B cell (primary cell): ENCODE data around the gene NT5DC2.

Experiments used
- EZH2 ChIP-seq: IDR thresholded peaks from 2 replicates; pipeline ENCODE4 v1.6.1; 2012; ENCODE audit warnings: borderline replicate concordance, low read depth, mild to moderate bottlenecking, moderate library complexity, low read length; ENCODE audit not compliant: insufficient read depth, poor library complexity, severe bottlenecking
- TF ChIP-seq, protein P1 (sequence below): fragments of 200-600 bp; IDR thresholded peaks from one replicate; pipeline ENCODE4 v1.8.0; 2022; ENCODE audit warnings: antibody characterized with exemption, mild to moderate bottlenecking

- TF ChIP-seq, protein P1, sequence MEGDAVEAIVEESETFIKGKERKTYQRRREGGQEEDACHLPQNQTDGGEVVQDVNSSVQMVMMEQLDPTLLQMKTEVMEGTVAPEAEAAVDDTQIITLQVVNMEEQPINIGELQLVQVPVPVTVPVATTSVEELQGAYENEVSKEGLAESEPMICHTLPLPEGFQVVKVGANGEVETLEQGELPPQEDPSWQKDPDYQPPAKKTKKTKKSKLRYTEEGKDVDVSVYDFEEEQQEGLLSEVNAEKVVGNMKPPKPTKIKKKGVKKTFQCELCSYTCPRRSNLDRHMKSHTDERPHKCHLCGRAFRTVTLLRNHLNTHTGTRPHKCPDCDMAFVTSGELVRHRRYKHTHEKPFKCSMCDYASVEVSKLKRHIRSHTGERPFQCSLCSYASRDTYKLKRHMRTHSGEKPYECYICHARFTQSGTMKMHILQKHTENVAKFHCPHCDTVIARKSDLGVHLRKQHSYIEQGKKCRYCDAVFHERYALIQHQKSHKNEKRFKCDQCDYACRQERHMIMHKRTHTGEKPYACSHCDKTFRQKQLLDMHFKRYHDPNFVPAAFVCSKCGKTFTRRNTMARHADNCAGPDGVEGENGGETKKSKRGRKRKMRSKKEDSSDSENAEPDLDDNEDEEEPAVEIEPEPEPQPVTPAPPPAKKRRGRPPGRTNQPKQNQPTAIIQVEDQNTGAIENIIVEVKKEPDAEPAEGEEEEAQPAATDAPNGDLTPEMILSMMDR = no peak
- no peak for TF ChIP-seq EZH2
Observed at GRCh38 chr3:52494886-52495495, 38.7 kb downstream of the NT5DC2 start, which contains the start of gene STAB1.
